ENCODE results near the gene NBPF20.
"Not testable (repeated sequence)": the region's sequence is repeated elsewhere in the genome, so short reads cannot be mapped to it uniquely, and the experiment has no call there.

Gene NBPF20

DNA sequence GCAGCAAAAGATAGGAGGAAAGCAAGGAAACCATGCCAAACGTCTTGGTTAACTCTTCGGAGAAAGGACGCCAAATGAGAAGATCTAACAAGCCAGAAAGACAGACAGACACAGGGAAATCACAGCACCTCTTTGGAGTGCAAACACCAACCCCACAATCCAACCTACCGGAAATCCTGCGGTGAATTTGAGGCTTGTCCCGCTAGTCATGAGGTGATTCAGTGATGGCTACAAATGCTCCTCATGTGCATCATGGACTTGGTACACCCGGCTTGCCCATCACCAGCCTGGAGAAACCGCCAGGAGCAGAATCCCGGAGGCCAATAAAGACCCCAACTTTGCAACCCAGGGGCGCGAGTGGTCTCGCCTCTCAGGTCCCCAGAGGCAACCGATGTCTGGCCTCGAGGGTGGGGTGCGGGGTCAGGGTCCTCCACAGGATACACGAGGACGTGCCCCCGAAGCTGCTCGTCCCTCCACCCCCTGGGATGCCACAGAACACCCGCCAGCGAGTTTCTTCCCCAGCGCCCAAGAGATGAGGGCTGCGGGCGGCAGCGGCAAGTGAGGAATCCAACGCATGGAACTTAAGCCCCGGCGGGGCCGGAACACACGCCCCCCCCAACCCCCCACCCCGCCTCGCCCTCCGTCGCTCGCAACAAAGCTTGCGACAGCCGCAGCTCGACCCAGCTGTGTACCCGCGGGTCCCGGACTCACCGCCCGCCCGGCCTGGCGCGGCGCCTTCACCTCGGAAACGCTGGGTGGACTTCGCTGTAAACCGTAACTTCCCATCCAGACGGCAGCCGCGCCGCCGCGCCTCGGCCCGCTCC is 579 bp downstream of the NBPF20 start:
- not testable (repeated sequence) for H3K79me1 ChIP-seq (ENCODE audit: low read length); H3K23ac ChIP-seq (ENCODE audit: low read length); H4K91ac ChIP-seq (ENCODE audit: low read depth, low read length); H3K4me1 ChIP-seq (ENCODE audit: control insufficient read depth in 1 of 2, insufficient read depth in 2 of 2, low read length in 2 of 2); H3K9ac ChIP-seq (ENCODE audit: low read length); H2BK5ac ChIP-seq (ENCODE audit: low read depth, low read length, poor library complexity); H3K36me3 ChIP-seq (ENCODE audit: control insufficient read depth in 1 of 2, insufficient read depth in 2 of 2, low read length in 2 of 2); H2BK12ac ChIP-seq (ENCODE audit: low read length); H3K27ac ChIP-seq (ENCODE audit: low read depth, low read length); H2BK120ac ChIP-seq (ENCODE audit: insufficient read depth, low read length, poor library complexity); H3K79me2 ChIP-seq (ENCODE audit: control insufficient read depth, insufficient read depth, low read length, poor library complexity); H4K12ac ChIP-seq (ENCODE audit: low read depth, low read length); H3K9me3 ChIP-seq (ENCODE audit: insufficient read depth, low read depth, low read length); H3K27me3 ChIP-seq (ENCODE audit: insufficient read depth, low read length); H2AK5ac ChIP-seq (ENCODE audit: low read length); H3K18ac ChIP-seq (ENCODE audit: low read length); H3K4ac ChIP-seq (ENCODE audit: low read depth, low read length)
- Histone ChIP-seq H2AFZ (ENCODE audit: insufficient read depth, low read length, poor library complexity) (peak overlapping the region; percentile 84), H3K4me2 (ENCODE audit: low read length) (peak overlapping the region; percentile 90), H3K4me3 (ENCODE audit: low read depth, low read length) (peak overlapping the region; percentile 85), H4K8ac (ENCODE audit: low read depth, low read length) (peak overlapping the region; percentile 73), H3K14ac (ENCODE audit: low read length) (peak overlapping the region; percentile 81)
- WGBS (ENCODE audit: extremely low coverage, insufficient coverage, insufficient read length): no CpG with 5 or more reads among the region's 59 CpGs
- DNase-seq: peak in 1 of 2 donors; percentile 24

DNA sequence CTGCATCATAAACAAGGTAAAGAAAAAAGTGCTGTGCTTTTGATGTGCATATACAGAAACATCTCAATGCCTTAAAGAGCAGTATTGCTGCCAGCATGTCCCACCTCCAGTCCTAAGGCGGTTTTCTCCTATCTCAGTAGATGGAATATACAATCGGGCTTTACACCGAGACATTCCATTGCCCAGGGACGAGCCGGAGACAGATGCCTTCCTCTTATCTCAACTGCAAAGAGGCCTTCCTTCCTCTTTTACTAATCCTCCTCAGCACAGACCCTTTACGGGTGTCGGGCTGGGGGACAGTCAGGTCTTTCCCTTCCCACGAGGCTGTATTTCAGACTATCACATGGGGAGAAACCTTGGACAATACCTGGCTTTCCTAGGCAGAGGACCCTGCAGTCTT is 10.3 kb downstream of the NBPF20 start:
- H3K27ac ChIP-seq (ENCODE audit: low read depth, low read length); H3K9ac ChIP-seq (ENCODE audit: low read length); H3K36me3 ChIP-seq (ENCODE audit: control insufficient read depth in 1 of 2, insufficient read depth in 2 of 2, low read length in 2 of 2); H3K79me1 ChIP-seq (ENCODE audit: low read length); H3K23ac ChIP-seq (ENCODE audit: low read length); H2BK120ac ChIP-seq (ENCODE audit: insufficient read depth, low read length, poor library complexity); H3K9me3 ChIP-seq (ENCODE audit: insufficient read depth, low read depth, low read length); H2AK5ac ChIP-seq (ENCODE audit: low read length); H3K4me3 ChIP-seq (ENCODE audit: low read depth, low read length); H3K18ac ChIP-seq (ENCODE audit: low read length); H3K4me2 ChIP-seq (ENCODE audit: low read length); H4K91ac ChIP-seq (ENCODE audit: low read depth, low read length); H3K14ac ChIP-seq (ENCODE audit: low read length); H4K8ac ChIP-seq (ENCODE audit: low read depth, low read length); H3K79me2 ChIP-seq (ENCODE audit: control insufficient read depth, insufficient read depth, low read length, poor library complexity); DNase-seq; H3K4me1 ChIP-seq (ENCODE audit: control insufficient read depth in 1 of 2, insufficient read depth in 2 of 2, low read length in 2 of 2); H3K27me3 ChIP-seq (ENCODE audit: insufficient read depth, low read length); H3K4ac ChIP-seq (ENCODE audit: low read depth, low read length); H2BK5ac ChIP-seq (ENCODE audit: low read depth, low read length, poor library complexity); H4K12ac ChIP-seq (ENCODE audit: low read depth, low read length); H2AFZ ChIP-seq (ENCODE audit: insufficient read depth, low read length, poor library complexity); H2BK12ac ChIP-seq (ENCODE audit: low read length): not testable (repeated sequence)
- no CpG with 5 or more reads among the region's 8 CpGs for whole genome bisulfite sequencing (ENCODE audit: extremely low coverage, insufficient coverage, insufficient read length)

DNA sequence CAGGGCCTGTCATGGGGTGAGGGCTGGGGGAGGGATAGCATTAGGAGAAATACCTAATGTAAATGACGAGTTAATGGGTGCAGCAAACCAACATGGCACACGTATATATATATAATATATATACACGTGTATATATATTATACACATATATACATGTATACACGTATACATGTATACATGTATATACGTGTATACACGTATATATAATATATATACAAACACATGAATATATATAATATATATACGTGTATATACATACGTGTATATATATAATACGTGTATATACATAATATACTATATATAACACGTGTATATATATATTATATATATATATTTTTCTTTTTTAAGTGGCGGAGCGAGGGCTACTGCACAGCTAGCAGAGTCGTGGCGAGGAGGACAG is 18.1 kb downstream of the NBPF20 start:
- not testable (repeated sequence) for H3K14ac ChIP-seq (ENCODE audit: low read length); H3K18ac ChIP-seq (ENCODE audit: low read length); H2BK5ac ChIP-seq (ENCODE audit: low read depth, low read length, poor library complexity); DNase-seq; H2AK5ac ChIP-seq (ENCODE audit: low read length); H2BK120ac ChIP-seq (ENCODE audit: insufficient read depth, low read length, poor library complexity); H4K8ac ChIP-seq (ENCODE audit: low read depth, low read length); H3K4ac ChIP-seq (ENCODE audit: low read depth, low read length); H2BK12ac ChIP-seq (ENCODE audit: low read length); H3K27ac ChIP-seq (ENCODE audit: low read depth, low read length); H3K4me2 ChIP-seq (ENCODE audit: low read length); H3K4me1 ChIP-seq (ENCODE audit: control insufficient read depth in 1 of 2, insufficient read depth in 2 of 2, low read length in 2 of 2); H3K4me3 ChIP-seq (ENCODE audit: low read depth, low read length); H3K36me3 ChIP-seq (ENCODE audit: control insufficient read depth in 1 of 2, insufficient read depth in 2 of 2, low read length in 2 of 2); H4K91ac ChIP-seq (ENCODE audit: low read depth, low read length); H2AFZ ChIP-seq (ENCODE audit: insufficient read depth, low read length, poor library complexity); H3K79me1 ChIP-seq (ENCODE audit: low read length); H3K23ac ChIP-seq (ENCODE audit: low read length); H3K79me2 ChIP-seq (ENCODE audit: control insufficient read depth, insufficient read depth, low read length, poor library complexity); H3K9me3 ChIP-seq (ENCODE audit: insufficient read depth, low read depth, low read length); H3K9ac ChIP-seq (ENCODE audit: low read length); H3K27me3 ChIP-seq (ENCODE audit: insufficient read depth, low read length); H4K12ac ChIP-seq (ENCODE audit: low read depth, low read length)
- no CpG with 5 or more reads among the region's 14 CpGs for WGBS (ENCODE audit: extremely low coverage, insufficient coverage, insufficient read length)

DNA sequence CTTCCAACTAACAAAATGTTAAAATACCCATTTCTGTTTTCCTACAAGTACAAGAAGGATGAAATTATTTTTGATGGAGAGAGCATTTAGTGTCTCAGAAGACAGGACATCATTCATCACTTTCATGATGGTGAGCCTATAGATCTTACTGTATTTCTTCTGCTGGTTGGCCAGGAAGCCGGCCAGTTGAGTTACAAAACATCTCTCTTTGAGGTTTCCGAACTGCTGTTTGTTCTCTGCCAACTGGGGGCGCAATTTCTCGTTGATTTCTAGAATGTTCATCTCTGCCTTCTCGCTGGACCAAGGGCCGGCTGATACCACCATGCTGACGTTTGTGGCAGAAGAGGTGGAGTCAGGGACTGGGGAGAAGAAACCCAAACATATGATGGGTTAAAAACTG is 20.5 kb downstream of the NBPF20 start:
- not testable (repeated sequence) for H3K4me1 ChIP-seq (ENCODE audit: control insufficient read depth in 1 of 2, insufficient read depth in 2 of 2, low read length in 2 of 2); H3K9me3 ChIP-seq (ENCODE audit: insufficient read depth, low read depth, low read length); H2BK5ac ChIP-seq (ENCODE audit: low read depth, low read length, poor library complexity); H3K36me3 ChIP-seq (ENCODE audit: control insufficient read depth in 1 of 2, insufficient read depth in 2 of 2, low read length in 2 of 2); H3K18ac ChIP-seq (ENCODE audit: low read length); H4K8ac ChIP-seq (ENCODE audit: low read depth, low read length); H3K9ac ChIP-seq (ENCODE audit: low read length); H3K79me1 ChIP-seq (ENCODE audit: low read length); H3K4me2 ChIP-seq (ENCODE audit: low read length); H3K4me3 ChIP-seq (ENCODE audit: low read depth, low read length); H3K14ac ChIP-seq (ENCODE audit: low read length); H4K12ac ChIP-seq (ENCODE audit: low read depth, low read length); H2AFZ ChIP-seq (ENCODE audit: insufficient read depth, low read length, poor library complexity); H2BK120ac ChIP-seq (ENCODE audit: insufficient read depth, low read length, poor library complexity); H2BK12ac ChIP-seq (ENCODE audit: low read length); H4K91ac ChIP-seq (ENCODE audit: low read depth, low read length); H3K4ac ChIP-seq (ENCODE audit: low read depth, low read length); H3K23ac ChIP-seq (ENCODE audit: low read length); H2AK5ac ChIP-seq (ENCODE audit: low read length); DNase-seq; H3K27ac ChIP-seq (ENCODE audit: low read depth, low read length); H3K27me3 ChIP-seq (ENCODE audit: insufficient read depth, low read length); H3K79me2 ChIP-seq (ENCODE audit: control insufficient read depth, insufficient read depth, low read length, poor library complexity)
- WGBS (ENCODE audit: extremely low coverage, insufficient coverage, insufficient read length): no CpG with 5 or more reads among the region's 7 CpGs
